SW 1271 (cell line): Measurements from ENCODE around the gene ANKRD33B.
A peak's percentile ranks its signal among the peaks of the same experiment; 100 is the strongest.
"Not testable (repeated sequence)": the region's sequence is repeated elsewhere in the genome, so short reads cannot be mapped to it uniquely, and the experiment has no call there.

Experiments used
- DNase-seq, 2 experiments: peaks; one replicate each; lab custom pipeline; 2025; lab: John Stamatoyannopoulos, UW

ANKRD33B gene

DNA sequence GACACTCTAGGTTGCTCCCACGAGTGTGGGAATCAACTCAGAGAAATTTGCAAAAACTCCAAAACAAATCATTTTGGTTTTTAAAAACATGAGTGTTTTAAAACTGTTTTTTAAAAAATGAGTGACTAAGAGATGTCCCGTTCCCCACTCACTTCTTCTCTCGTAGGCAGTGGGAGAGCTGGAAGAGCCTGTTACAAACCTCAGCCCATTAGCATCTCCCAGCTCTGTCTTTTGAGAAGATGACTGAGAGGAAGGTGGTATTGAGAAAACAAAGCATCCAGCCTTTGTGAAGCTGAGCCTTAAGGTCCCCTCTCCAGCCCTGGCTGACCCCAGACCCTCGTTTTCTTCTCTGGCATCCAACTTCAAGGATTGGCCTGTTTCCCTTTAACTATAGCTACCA, 4.7 kb upstream of the ANKRD33B start:
- no peak for DNase-seq

- no peak for DNase-seq
These were observed 4.0 kb upstream of the ANKRD33B start for GRCh38 chr5:10559871-10560270.

GRCh38 chr5:10562201-10563109, 1.4 kb upstream of the ANKRD33B start:
- no peak for DNase-seq

DNA sequence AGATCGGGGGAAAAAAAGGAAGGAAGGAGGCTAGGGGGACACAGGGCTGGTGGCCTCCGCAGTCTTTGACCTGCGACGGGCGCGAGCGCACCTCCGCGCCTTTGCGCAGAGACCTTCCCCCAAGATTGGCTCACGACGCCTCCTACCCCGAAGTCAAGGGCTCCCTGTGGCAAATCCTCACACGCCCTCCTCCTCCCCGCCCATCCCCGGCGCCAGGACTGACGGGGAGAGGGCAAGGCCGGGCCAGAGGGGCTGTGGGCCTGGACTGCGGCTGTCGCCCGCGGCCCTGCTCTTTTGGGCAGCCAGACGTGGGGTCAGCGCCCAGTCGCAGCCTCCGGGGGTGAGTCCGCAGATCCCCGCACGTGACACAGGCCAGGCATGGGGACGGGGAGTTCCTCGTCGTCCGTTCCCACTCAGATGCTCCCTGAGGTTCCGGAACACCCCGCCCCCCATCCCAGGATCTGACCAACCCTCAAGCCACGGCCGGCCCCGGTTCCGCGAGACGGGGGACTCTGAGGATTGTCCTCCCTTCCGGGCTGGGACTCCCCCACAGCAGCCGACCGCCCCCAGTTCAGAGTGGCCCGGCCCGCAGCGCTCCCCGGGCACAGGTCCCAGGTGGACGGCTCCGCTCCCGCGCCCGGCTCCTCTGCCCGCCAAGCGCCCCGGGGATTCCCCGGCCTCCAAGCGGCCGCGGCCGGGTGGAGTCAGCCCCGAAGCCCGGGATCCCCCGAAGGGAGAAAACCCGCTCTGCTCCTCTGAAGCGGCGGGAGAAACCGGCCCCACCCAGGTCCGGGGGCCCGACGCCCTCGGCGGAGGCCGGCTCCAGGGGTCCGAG, 543 bp upstream of the ANKRD33B start:
- peak in 1 of 2 experiments; percentile 36 for DNase-seq

DNA sequence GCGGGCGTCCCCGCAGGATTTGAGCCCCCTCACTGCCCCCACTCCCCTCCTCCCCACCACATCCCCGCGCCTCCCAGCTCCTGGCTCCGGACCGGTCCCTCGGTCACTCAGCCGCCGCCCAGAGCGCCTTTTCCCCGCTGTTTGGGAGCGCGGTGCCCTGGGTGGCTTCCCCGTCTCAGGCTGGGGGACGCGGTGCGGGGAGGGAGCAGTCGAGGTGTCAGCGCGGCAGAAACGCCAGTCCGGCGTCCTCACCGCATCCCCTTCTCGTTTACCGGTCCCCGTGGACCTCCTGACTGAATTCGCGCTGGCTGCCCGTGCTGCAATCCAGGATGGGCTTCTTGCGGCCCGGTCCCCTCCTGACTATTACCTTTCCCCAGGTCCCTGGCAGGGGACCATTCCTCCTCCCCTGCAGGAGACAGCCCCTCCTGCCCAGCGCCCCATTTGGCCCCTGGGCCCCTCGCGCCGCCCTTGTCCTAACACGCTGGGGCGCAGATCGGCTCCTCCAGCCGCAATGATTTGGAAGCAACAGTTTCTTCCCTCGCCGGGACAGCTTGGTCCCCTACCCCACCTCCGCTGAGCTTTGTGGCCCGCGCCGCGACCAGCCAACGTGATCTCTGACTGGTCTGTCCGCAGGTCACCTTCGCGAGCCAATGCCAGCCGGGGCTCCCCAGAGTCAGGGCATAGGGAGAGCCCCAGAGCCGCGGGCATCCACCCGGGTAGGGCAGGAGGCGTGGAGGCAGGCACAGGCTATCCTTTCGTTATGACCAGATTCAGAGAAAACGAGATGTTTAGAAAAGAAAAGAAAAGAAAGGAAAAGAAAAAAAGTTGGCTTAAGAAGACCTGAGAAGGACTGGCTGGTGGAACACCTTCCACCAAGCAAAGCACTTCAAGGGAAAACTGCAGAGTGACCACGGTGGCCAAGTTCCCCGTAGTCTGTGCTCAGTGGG, 1.2 kb downstream of the ANKRD33B start:
- no peak for DNase-seq

- no peak for DNase-seq
These were observed 2.1 kb downstream of the ANKRD33B start for GRCh38 chr5:10565785-10566542.

DNA sequence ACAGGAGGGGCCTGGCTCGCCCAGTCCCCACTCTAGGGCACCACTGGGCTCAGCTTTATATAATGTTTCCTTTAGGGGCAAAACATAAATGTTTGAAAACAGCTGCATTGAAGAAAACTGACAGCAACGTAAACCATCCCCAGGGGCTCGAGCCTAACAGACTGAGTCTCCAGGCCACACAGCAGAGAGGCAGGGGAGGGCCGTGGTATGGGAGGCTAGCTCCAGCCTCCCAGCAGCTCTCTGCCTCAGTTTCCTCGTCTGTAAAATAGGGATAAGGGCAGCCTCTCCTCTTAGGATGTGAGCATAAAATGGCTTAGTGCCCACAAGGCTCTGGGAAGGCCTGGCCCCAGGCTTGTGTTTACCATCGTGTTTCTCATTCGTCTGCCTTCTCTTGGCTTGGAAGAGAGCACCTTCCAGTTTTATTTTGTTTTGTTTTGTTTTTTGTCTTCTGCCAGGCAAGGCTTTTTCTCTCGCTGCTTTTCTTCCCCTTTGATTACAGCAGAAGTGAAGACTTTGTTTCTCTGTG, 2.7 kb downstream of the ANKRD33B start:
- DNase-seq, result no peak

GRCh38 chr5:10567121-10567591, 3.3 kb downstream of the ANKRD33B start:
- DNase-seq, result no peak

GRCh38 chr5:10567781-10568321, 4.0 kb downstream of the ANKRD33B start:
- no peak for DNase-seq

DNA sequence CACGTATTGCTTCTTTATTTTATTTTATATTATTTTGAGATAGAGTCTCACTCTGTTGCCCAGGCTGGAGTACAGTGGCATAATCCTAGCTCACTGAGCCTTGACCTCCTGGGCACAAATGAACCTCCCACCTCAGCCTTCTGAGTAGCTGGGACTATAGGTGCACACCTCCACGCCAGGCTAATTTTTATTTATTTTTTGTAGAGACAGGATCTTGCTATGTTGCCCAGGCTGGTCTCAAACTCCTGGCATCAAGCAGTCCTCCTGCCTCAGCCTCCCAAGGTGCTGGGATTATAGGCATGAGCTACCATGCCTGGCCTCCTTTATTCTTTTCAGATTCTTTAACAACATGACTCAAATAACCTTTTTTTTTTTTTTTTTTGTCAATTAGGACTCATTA, 6.7 kb downstream of the ANKRD33B start:
- not testable (repeated sequence) for DNase-seq

GRCh38 chr5:10572451-10572850, 8.6 kb downstream of the ANKRD33B start:
- DNase-seq, result no peak

DNA sequence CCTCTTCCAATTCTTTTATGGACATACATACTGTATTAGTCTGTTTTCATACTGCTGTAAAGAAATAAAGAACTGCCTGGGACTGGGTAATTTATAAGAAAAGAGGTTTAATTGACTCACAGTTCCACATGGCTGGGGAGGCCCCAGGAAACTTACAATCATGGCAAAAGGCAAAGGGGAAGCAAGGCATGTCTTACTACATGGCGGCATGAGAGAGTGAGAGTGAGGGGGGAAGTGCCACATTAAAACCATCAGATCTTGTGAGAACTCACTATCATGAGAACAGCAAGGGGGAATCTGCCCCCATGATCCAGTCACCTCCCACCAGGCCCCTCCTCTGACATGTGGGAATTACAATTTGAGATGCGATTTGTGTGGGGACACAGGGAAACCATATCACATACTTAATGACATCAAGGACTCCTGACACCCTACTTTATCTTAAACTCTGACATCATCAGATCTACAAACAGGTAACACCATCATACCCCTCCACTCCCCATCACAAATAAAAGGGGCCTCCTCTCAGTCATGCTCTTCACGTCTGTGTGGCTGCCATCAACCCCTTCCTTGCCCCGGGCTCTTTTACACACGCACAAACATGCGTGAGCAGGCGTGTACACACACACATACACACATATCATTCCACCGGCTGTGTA, 9.7 kb downstream of the ANKRD33B start:
- no peak for DNase-seq

GRCh38 chr5:10574879-10575278, 11.0 kb downstream of the ANKRD33B start:
- DNase-seq, result not testable (repeated sequence)

DNA sequence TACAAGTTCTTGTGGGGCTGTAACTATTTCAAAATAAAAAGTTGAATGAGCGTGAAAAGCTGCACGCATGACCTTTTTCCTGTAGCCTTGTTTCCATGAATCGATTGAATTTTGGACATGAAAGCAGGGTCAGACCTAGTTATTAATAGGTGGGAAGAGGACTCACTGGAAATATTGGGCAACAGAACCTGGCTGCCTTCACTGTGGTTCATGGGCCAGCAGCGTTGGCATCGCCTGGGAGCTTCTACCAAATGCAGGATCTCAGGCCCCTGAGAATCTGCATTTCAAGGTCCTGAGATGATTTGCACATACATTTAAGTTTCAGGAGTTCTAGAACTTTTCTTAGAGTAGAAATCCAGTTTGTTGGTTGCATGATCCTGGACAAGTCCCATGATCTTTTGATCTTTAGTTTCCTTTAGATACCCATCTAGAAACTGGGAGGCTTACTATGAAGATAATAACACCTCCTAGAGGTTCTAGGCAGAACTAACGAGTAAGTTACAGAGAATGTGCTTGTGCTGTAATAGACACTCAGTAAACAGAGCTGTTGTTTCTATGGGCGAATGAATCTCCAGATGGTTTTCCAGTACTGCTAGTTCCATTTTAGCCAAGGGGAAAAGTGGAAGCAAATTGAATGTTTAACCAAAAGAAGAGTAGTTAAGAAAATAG, 12.4 kb downstream of the ANKRD33B start:
- peak in 1 of 2 experiments; percentile 28 for DNase-seq

GRCh38 chr5:10576790-10577189, 12.9 kb downstream of the ANKRD33B start:
- DNase-seq, result no peak

- peak in 1 of 2 experiments; percentile 30 for DNase-seq
These were observed 13.8 kb downstream of the ANKRD33B start for GRCh38 chr5:10577371-10578292.

DNA sequence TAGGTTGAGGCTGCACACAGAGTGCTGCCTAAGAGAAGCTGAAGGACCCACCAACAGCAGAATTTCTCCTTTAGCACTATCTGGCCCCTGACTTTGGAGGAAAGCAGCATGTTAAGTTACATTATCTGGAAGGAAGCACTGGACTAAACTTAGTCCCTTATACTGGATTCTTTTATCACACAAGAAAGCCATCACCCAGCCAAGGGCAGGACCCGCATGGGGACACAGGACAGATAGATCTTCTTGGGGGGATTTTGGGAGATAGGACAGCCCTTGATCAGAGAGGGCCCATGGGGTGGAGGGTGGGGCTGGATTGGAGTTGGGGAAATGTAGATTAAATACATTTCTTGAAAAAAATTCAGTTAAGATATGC, 14.4 kb downstream of the ANKRD33B start:
- no peak for DNase-seq

GRCh38 chr5:10578869-10579268, 15.0 kb downstream of the ANKRD33B start:
- no peak for DNase-seq
